Activated CD8-positive, alpha-beta memory T cell treated with anti-CD3 and anti-CD28 coated beads, Interleukin-2, amount 50 U/mL, for 1 hour (primary cell): ENCODE data around the gene ZNF776.
"Not testable (repeated sequence)": the region's sequence is repeated elsewhere in the genome, so short reads cannot be mapped to it uniquely, and the experiment has no call there.

Source experiments
- DNase-seq: peaks from one replicate; pipeline ENCODE4 v3.0.0-alpha.2; 2020; ENCODE audit errors: extremely low read depth

Gene ZNF776

DNA sequence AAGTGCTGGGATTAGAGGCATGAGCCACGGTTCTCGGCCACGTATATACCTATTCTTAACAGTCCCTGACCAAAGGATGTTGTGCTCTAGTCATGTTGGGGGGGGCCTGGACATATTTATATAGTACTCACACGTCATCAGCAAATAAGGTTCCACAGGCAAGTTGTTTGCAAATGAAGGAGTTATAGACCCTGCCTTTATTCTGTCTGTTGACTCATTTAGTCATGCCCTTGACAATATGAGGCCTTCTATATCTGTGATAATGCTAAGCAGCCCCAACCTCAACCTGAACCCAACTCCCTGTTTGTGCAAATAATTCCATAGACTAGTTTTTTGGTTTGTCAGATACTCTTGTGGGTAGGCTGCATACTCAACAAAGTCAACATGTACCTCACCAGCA, 31.7 kb downstream of the ZNF776 start:
- DNase-seq = no peak

DNA sequence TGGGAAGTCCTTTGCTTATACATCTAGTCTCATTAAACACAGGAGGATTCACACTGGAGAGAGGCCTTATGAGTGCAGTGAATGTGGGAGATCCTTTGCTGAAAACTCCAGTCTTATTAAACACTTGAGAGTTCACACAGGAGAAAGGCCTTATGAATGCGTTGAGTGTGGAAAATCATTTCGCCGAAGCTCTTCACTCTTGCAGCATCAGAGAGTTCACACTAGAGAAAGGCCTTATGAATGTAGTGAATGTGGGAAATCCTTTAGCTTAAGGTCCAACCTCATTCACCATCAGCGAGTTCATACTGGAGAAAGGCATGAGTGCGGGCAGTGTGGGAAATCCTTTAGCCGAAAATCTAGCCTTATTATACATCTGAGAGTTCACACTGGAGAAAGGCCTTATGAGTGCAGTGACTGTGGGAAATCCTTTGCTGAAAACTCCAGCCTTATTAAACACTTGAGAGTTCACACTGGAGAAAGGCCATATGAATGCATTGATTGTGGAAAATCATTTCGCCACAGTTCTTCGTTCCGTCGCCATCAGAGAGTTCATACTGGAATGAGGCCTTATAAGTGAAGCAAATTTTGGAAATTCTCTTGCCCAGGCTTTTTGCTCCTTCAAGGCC, 32.7 kb downstream of the ZNF776 start:
- DNase-seq = no peak

DNA sequence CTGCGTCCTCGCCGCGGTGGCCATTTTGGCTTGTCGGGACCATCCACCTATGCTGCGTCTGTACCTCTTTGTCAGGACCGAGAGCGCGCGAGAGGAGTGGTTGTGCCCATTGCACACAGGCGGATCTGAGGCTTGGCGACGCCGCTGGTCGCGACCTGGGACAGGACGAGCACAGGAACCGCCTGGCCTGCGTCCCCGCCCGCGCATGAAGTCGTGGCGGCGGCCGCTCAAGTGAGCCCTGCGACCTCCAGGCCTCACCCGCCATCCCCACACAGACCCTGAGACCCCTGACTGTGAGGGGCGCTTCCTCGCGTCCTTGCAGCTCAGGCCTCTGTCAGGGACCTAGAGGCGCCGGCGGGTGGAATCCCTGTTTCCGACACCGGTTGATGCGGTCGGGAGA, 39.7 kb downstream of the ZNF776 start:
- no peak for DNase-seq

DNA sequence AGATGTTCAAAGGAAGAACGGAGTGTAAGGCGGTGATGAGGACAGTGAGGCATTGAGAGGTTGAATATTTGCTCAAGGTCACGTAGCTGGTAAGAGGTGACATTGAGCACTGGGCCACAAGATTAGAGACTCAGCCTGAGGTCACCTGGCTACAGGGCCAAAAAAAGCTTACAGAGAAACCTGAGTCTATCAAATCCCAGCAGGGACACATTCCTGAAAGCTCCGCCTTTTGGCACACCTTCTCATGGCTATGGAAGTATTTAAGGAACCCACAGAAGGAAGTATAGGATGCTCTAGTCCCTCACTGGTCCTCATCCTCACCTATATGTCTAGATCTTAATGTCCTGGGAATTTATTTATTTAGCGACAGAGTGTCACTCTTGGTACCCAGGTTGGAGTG, 40.3 kb downstream of the ZNF776 start:
- no peak for DNase-seq

DNA sequence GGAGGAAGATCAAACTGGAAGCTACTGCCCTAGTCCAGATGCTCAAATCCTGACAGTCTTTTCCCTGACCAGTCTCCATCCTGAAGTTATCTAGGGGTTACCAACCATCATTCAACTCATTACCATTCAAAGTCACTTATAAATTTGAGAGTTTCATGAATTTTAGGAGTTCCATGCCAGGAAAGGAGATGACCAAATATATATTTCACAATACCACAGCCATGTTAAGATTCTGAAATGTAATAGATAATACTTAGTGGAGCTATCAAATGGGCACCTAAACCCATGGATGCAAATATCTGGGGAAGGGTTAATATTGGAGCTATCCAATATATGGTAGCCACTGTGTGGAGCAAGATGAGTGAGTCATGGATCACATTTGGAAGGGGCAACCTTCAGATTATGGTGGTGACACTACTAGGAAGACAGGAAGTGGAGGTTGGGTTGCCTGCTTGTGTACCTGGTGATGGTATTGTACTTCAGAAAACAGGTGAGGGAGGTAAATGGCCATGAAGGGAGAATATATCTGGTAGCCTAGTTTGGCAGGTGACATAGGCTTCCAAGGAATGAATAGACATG, 41.6 kb downstream of the ZNF776 start:
- no peak for DNase-seq

DNA sequence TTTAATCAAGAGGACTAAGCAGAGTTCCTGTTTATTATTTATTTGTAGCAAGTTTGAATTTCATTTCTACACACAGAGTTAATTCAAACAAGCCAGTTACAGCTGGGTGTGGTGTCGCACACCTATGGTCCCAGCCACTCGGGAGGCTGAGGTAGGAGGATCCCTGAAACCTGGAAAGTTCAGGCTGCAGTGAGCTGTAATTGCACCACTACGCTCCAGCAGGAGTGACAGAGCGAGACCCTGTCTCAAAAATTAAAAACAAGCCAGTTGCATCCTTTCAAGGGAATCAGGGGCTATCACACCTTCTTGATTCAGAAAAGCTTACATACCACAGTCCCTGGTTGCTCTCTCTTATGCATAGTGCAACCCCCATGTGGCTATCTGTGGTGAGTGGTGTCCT, 42.7 kb downstream of the ZNF776 start:
- no peak for DNase-seq

DNA sequence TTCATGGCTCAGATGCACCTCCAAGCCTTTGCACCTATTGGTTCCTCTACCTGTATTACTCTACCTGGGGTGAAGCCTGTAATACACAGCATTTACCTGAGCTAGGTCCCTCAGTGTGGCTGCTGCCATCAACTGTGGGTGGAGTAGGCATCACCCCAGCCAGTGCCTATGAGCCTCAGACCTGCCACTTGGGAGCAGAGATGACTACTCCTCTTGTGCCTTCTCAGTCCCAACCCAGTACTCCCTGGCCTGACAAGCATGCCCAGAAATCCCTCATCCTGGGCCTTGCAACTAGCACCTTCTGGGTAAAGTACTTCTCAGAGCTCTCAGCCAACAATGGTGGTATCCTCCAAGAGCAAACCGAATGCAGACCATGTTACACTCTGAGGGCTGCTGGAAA, 50.0 kb downstream of the ZNF776 start:
- DNase-seq = not testable (repeated sequence)

DNA sequence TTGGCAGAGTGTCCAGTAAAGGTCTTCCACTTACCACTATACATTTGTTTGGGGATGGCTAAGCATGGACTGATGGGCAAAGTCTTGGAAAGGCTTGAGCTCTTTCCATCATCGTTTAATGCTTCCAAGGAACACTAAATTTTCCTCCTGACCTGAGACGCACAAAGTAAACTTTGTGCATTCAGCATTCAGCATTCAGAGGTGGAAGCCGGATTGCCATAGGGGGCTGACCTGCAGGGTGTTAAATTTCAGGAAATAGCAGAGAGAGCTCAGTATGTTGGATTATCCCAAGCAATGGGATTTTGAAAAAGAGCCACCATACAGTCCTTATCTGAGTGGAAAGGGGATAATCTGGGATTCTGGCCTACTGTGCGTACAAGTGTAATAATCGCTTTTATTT, 54.1 kb downstream of the ZNF776 start:
- no peak for DNase-seq

DNA sequence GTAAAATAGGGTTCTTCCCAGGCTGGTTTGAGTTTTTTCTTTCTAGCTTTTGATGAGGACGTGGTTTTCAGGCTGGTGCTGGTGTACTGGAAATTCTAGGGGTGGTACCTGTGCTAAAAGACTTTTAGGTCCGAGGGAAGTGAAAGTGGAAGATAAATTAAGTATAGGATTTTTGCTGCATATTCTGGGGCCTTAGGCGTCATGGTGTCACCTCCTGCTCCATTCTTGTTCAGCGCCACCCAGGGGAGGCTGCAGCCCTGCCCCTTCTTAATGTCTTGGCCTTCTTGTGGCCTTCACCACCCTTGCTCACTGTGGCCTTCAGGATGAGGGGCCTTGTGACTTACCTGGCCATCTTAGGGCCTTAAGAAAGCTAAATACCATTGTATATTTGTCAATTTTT, 55.7 kb downstream of the ZNF776 start:
- no peak for DNase-seq

DNA sequence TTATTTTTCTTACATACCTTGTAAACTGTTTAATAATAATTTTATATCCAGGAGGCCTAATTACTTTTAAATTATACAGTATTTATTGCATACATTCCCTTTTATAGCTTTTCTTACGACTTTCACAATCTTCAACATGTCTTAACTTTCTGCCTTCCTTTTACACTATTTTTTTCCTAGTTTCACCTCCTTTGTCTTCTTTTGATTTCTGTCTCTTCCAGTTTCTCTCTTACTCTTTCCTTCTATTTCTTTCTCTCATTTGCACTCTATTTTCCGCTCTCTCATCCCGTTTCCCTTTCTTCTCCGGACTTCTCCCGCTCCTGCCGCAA, 56.6 kb downstream of the ZNF776 start:
- DNase-seq = no peak

DNA sequence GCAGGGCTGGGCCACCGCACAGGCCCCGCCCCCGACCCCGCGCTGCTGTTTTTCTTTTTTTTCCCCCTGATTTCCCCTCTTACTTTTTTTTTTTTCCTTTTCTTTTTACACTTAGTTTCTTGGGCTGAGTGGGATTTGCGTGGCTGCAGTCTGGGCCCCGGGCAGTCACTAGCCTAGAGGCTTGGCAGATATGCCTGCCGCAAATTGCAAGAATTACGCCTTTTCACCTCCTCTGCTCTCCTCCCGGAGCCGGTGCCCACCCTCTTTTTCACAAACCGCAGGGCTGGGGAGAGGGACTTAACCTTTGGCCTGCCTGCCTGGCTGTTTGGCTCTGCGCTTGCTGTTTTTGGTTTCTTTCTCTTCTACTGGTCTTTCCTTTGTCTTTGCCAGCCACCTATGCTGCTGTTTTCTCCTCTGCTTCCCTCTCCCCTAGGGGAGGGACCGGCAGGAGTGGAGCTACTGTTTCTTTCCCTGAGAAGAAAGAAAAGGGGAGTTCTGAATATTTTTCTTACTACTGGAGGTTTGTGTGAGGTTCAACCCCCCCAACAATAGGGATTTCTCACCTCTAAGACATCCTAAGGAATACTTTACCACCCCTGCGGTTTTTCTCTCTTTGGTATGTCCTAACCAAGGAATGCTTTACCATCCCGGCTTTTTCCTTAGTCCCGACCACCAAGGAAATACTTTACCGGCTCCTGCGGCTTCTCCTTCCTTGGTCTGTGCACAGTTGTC, 57.1 kb downstream of the ZNF776 start:
- DNase-seq = no peak

DNA sequence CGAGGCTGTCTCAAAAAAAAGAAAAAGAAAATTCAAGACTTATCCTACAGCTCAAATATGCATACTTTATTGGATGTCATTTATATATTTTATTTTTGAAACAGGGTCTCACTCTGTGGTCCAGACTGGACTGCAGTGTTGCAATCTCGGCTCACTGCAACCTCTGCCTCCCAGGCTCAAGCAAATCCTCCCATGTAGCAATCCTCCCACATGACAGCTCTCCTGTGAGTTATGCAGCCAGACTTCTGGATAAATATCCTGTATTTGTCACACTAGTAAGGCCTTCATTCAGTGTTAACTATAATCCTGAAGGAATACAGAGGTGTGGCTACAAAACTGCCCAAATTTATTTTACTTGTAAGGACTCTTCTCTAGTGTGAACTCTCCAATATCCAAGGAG, 60.9 kb downstream of the ZNF776 start:
- no peak for DNase-seq
